A673 (cell line): ENCODE results near the gene PKN1. TPM values are rescaled to one million over a fixed set of nuclear protein-coding genes. Genes with fewer than 3 reads are reported as not detected.

Experiments
- BruUV-seq: library from RNA; stranded (reverse); fragments of 400-500 nt; replicated peaks from 2 replicates; lab custom pipeline; 2021; lab: Mats Ljungman, UMichigan
- CTCF ChIA-PET: fragments of 300-600 bp; sonication (Branson Sonifier 250); formaldehyde crosslinking; loops from one replicate; lab custom pipeline; 2022; ENCODE audit warnings: antibody characterized with exemption; lab: Charles Lee
- POLR2A ChIA-PET: fragments of 300-600 bp; sonication (Branson Sonifier 250); formaldehyde crosslinking; loops from one replicate; lab custom pipeline; 2022; ENCODE audit warnings: antibody characterized with exemption; ENCODE audit not compliant: low non-redundant PET; lab: Charles Lee
- DNase-seq: peaks from one replicate; pipeline ENCODE4 v3.0.0-alpha.2; 2015; ENCODE audit warnings: low spot score
- H3K27ac ChIP-seq: fragments of 200-600 bp; sonication (generic); 2 replicates; pipeline ENCODE4 v1.5.1; 2016; ENCODE audit warnings: mixed run types, low read depth, mild to moderate bottlenecking, mixed read lengths, antibody characterized with exemption, low read length; ENCODE audit not compliant: poor library complexity, severe bottlenecking
- H3K27me3 ChIP-seq: fragments of 200-600 bp; sonication (generic); replicated peaks from 2 replicates; pipeline ENCODE4 v1.6.1; 2017; ENCODE audit warnings: mixed run types, low read depth, mild to moderate bottlenecking, mixed read lengths, antibody characterized with exemption, low read length; ENCODE audit not compliant: insufficient read depth, poor library complexity
- H3K36me3 ChIP-seq: fragments of 200-600 bp; sonication (generic); 2 replicates; pipeline ENCODE4 v1.6.1; 2016; ENCODE audit warnings: mixed run types, mild to moderate bottlenecking, mixed read lengths, antibody characterized with exemption, low read length; ENCODE audit not compliant: insufficient read depth, poor library complexity, severe bottlenecking
- H3K4me1 ChIP-seq: fragments of 200-600 bp; sonication (generic); 2 replicates; pipeline ENCODE4 v1.6.1; 2017; ENCODE audit warnings: mixed run types, mild to moderate bottlenecking, mixed read lengths, antibody characterized with exemption, low read length; ENCODE audit not compliant: insufficient read depth, poor library complexity, severe bottlenecking
- H3K4me3 ChIP-seq: fragments of 200-600 bp; sonication (generic); 2 replicates; pipeline ENCODE4 v1.5.1; 2016; ENCODE audit warnings: low read depth, mixed run types, mild to moderate bottlenecking, mixed read lengths, low read length; ENCODE audit not compliant: poor library complexity, severe bottlenecking
- H3K9me3 ChIP-seq: fragments of 200-600 bp; sonication (generic); 2 replicates; pipeline ENCODE4 v1.6.1; 2016; ENCODE audit warnings: mixed run types, low read depth, mild to moderate bottlenecking, mixed read lengths, antibody characterized with exemption, low read length; ENCODE audit not compliant: poor library complexity, severe bottlenecking
- EZH2 ChIP-seq: fragments of 200-600 bp; sonication (generic); IDR thresholded peaks from 2 replicates; pipeline ENCODE4 v1.6.1; 2017; ENCODE audit warnings: borderline replicate concordance, low read depth, mild to moderate bottlenecking, mixed read lengths, antibody characterized with exemption, low read length; ENCODE audit not compliant: poor library complexity, severe bottlenecking
- intact Hi-C: fragments of 100-400 bp; cut with micrococcal nuclease; formaldehyde crosslinking; loops from one replicate; pipeline ENCODE4 v1.10.0; 2022; ENCODE audit not compliant: unreplicated experiment
- total RNA-seq: library from RNA; stranded (reverse); gene quantifications from 2 replicates; pipeline ENCODE4 v1.2.3, GENCODE V29; 2021
- TF ChIP-seq, protein P1 (sequence below): fragments of 300-800, 200-600 bp; sonication (generic); conservative IDR thresholded peaks from 2 replicates; pipeline ENCODE4 v1.5.1; 2017; ENCODE audit warnings: low read depth, mild to moderate bottlenecking, antibody characterized with exemption, low read length, moderate library complexity, mixed read lengths

PKN1 gene
- total RNA-seq, 1 experiment from 2014 or later, result 91.4 TPM

DNA sequence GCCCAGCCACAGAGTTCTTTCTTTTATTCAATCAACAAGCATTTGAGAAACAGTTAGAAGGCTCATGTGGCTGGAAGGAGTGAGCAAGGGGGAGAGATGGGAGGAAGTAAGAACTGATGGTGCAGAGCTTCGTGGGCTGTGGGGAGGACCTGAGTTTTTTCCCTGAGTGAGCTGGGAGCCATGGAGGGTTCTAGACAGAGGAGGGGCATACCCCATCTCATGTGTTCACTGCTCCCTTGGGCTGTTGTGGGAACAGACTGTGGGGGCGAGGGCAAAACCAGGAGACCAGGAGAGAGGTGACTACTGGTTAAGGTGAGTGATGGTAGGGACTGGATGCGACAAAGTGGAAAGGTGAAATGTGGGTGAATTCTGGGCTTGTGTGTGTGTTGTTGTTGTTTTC, 2.4 kb upstream of the PKN1 start:
- ChIA-PET CTCF (interaction anchor here (0.7 kb wide), 1 partner anchor 55 kb away, joined by 4 read pairs; no protein-coding TSS in a partner anchor), POLR2A (interaction anchor here (0.7 kb wide), 1 partner anchor 14 kb away, joined by 3 read pairs; no protein-coding TSS in a partner anchor)
- no peaks in the 10 kb centered on the region for H3K9me3 ChIP-seq
- no TSS peak for BruUV-seq
- H3K36me3 ChIP-seq, result no peaks in the 10 kb centered on the region
- TF ChIP-seq, protein P1, sequence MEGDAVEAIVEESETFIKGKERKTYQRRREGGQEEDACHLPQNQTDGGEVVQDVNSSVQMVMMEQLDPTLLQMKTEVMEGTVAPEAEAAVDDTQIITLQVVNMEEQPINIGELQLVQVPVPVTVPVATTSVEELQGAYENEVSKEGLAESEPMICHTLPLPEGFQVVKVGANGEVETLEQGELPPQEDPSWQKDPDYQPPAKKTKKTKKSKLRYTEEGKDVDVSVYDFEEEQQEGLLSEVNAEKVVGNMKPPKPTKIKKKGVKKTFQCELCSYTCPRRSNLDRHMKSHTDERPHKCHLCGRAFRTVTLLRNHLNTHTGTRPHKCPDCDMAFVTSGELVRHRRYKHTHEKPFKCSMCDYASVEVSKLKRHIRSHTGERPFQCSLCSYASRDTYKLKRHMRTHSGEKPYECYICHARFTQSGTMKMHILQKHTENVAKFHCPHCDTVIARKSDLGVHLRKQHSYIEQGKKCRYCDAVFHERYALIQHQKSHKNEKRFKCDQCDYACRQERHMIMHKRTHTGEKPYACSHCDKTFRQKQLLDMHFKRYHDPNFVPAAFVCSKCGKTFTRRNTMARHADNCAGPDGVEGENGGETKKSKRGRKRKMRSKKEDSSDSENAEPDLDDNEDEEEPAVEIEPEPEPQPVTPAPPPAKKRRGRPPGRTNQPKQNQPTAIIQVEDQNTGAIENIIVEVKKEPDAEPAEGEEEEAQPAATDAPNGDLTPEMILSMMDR, result no peak
- TF ChIP-seq EZH2, result no peak
- H3K4me3 ChIP-seq, result no peak overlapping the region
- intact Hi-C loops, result no loop called here
- no peak for DNase-seq
- H3K4me1 ChIP-seq, result peaks cover 7% of the 10 kb centered on the region
- no peaks in the 10 kb centered on the region for H3K27me3 ChIP-seq
- H3K27ac ChIP-seq, result no peak overlapping the region

DNA sequence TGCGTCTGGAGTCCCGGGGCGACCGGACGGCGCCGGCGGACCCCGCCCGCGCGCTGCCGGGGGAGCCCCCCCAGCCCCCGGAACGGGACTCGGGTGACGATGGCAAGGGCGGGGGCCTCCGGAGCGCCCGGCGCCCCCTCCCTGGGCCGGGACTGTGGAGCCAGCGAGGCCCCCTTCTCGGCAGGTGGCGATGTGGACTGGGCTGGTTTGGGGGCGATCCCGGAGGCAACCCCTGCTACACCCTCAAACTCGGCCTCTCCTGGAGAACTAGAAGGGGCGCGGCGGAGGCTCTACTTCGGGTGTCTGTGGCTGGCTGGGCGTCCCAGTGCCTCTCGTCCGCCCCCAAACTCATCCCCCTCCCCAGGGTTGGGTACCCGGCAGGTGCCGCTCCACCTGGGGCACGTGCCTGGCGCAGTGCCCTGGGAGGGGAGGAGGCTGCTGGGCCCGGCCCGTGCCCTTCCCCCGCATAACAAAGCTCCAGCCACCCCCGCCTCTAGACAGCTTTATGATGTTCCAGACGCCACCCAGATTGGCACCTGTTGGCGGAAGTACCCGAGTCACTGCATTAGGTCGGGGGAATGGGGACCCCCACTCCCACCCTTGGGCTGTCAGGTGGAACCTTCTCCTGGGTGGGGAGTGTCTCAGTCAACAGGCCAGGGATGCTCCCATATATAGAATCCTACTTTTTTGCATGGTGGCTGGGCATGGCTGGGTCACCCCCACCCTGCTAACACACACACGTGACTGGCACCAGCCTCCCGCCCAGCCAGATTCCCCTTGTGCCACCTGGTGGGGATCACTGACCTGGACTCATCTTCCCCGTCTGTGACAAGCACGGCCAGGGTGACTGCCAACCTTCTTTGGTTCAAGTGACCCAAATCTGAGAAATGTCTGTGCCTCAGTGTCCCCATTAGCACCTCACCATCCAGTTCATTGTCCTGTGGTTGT, 722 bp downstream of the PKN1 start:
- no TSS peak for BruUV-seq
- intact Hi-C loops, result no loop called here
- Histone ChIP-seq H3K36me3 (no peaks in the 10 kb centered on the region), H3K4me3 (peak overlapping the region; percentile 89), H3K27ac (peak overlapping the region; percentile 72), H3K9me3 (no peaks in the 10 kb centered on the region), H3K4me1 (peaks cover 7% of the 10 kb centered on the region), H3K27me3 (no peaks in the 10 kb centered on the region)
- CTCF ChIA-PET, result no interaction called here
- TF ChIP-seq, protein P1, result no peak
- no peak for TF ChIP-seq EZH2
- POLR2A ChIA-PET, result no interaction called here
- no peak for DNase-seq

DNA sequence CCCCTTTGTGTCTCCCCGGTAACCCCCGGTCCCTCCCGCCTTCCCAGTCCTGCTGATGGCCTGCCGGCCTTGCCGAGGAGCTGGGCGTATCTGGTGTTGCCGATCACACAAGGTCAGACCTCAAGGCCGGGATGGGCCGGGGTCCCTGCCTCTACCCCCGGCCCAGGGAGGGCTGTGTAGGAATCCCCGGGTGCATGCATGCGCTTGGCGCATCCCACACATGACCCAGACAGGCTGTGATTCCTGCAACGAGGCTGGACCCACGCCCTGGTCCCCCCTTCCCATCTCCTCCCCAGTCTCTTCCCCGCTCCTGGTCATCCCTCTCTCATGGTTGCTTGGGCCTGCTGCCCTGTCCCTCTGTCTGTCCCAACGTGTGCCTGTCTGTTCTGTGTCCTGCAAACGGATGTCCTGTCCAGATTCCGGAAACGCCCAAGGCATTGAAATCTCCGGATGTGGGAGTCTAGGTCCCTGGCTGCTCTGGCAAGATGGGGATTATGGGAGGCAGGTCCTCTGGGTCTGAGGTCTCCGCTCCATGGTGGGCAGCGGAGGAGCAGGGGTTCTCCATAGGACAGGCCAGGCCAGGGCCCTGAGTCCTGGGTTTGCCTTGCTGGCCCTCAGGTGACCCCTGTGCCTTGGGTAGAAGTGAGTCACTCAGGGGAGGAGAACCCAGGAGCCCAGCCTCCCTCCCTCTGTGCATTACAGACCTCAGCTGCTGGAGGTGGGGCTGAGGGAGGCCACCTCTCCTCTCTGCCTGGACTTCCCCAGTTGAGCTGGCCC, 1.6 kb downstream of the PKN1 start:
- Histone ChIP-seq H3K27ac (peak overlapping the region; percentile 10), H3K9me3 (no peaks in the 10 kb centered on the region), H3K27me3 (no peaks in the 10 kb centered on the region), H3K36me3 (no peaks in the 10 kb centered on the region), H3K4me3 (peak overlapping the region; percentile 89), H3K4me1 (peaks cover 7% of the 10 kb centered on the region)
- CTCF ChIA-PET, result no interaction called here
- TSS peak; percentile 33 for BruUV-seq
- DNase-seq, result no peak
- intact Hi-C loops, result no loop called here
- POLR2A ChIA-PET, result no interaction called here
- TF ChIP-seq, protein P1, result no peak
- no peak for TF ChIP-seq EZH2
